HG02571 (cell line): ENCODE measurements around the gene MOB2.

Experiments
- ATAC-seq: cut with Tn5 transposase; IDR thresholded peaks from one replicate; pipeline ENCODE4 v1.9.1; 2021; ENCODE audit warnings: mild to moderate bottlenecking, moderate library complexity; ENCODE audit not compliant: unreplicated experiment

The MOB2 gene

DNA sequence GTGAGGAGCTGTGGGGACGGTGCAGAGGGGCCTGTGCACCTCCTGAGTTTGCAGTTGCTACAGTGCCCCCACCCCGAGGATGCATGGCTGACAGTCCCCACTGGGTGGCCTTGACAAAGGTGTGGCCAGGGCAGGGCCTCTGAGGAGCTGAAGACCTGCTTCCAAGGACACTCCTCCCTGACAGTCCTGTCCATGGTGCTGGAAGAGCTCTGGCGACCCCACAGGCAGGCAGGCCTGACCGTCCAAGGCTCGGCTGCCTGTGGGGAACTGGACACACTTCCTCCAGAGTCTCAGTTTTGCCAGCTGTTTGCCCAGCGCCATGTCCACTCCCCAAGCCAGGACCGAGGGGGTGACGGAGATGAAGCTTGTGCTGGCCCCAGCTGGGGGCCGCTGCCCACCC lies 64.1 kb downstream of the MOB2 start:
- ATAC-seq, result no peak

DNA sequence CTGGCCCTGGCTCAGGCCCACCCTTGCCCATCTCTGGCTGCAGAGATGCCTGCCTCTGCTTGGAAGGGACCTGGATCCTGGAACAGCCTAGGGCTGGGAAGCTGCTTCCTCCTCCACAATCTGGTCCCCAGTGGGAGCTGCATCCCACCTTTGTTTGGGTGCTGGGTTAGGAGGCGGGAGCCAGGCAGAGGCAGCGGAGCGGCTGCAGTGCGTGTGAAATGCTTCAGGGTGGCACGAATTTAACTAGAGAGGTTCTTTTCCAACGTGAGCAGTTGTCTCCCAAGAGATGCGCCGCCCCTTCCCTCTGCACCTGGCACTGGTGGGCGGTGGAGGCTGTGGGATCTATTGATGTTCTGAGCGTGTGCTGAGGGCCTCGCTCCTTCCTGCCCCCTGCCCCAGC lies 65.3 kb downstream of the MOB2 start:
- no peak for ATAC-seq

DNA sequence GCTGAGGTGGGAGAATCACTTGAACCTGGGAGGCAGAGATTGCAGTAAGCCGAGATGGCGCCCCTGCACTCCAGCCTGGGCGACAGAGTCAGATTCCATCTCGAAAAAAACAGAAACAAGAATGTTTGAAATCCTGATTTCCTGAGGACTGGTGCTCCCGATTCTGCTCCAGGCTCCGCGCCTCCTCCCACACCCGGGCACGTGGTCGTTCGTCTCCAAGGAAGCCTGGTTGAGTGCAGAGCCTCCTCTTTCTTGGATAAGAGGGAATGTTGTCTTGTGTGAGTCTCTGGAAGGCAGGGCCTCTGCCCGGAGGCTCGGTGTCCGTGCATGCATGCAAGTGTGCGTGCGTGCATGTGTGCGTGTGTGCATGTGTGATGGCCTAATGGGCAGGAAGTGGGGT lies 66.8 kb downstream of the MOB2 start:
- ATAC-seq, result no peak
